HFF-Myc (cell line): ENCODE results near the gene CANX.

Source experiments
- DNase-seq: peaks from one replicate; pipeline ENCODE4 v3.0.0-alpha.2; 2011; ENCODE audit warnings: low read depth; ENCODE audit errors: extremely low read depth
- H3K4me3 ChIP-seq: replicated peaks from 2 replicates; pipeline ENCODE4 v1.5.1; 2011; ENCODE audit warnings: low read depth, mild to moderate bottlenecking, control low read depth, low read length
- CTCF ChIP-seq: IDR thresholded peaks from 2 replicates; pipeline ENCODE4 v1.5.1; 2012; ENCODE audit warnings: mild to moderate bottlenecking, low read depth, low read length, control low read depth; ENCODE audit errors: missing control alignments

CANX gene

GRCh38 chr5:179772351-179772750 is 73.6 kb downstream of the CANX start:
- no peak for DNase-seq
- no peak overlapping the region for H3K4me3 ChIP-seq
- TF ChIP-seq CTCF = no peak

GRCh38 chr5:179773686-179774040 is 74.9 kb downstream of the CANX start:
- H3K4me3 ChIP-seq = no peak overlapping the region
- no peak for DNase-seq
- TF ChIP-seq CTCF = no peak

- H3K4me3 ChIP-seq = no peak overlapping the region
- TF ChIP-seq CTCF = no peak
- no peak for DNase-seq
Measured at GRCh38 chr5:179774442-179774841, 75.7 kb downstream of the CANX start.

GRCh38 chr5:179776411-179776938 is 77.7 kb downstream of the CANX start:
- TF ChIP-seq CTCF = no peak
- no peak overlapping the region for H3K4me3 ChIP-seq
- DNase-seq = no peak

- no peak for TF ChIP-seq CTCF
- no peak overlapping the region for H3K4me3 ChIP-seq
- no peak for DNase-seq
Measured at GRCh38 chr5:179777456-179777855, 78.7 kb downstream of the CANX start.

GRCh38 chr5:179777909-179778308 is 79.1 kb downstream of the CANX start:
- no peak overlapping the region for H3K4me3 ChIP-seq
- DNase-seq = no peak
- no peak for TF ChIP-seq CTCF

- no peak for TF ChIP-seq CTCF
- DNase-seq = no peak
- no peak overlapping the region for H3K4me3 ChIP-seq
Measured at GRCh38 chr5:179778591-179778990, 79.8 kb downstream of the CANX start.
